Mammary microvascular endothelial cell (primary cell): ENCODE data around the gene VPS35. TPM values are rescaled to one million over a fixed set of nuclear protein-coding genes. Genes with fewer than 3 reads are reported as not detected.

ENCODE experiments used
- total RNA-seq: library from RNA; depleted of rRNA; stranded (reverse); fragments of >200 nt; gene quantifications from 2 replicates; pipeline ENCODE4 v1.2.3, GENCODE V29; 2015

The VPS35 gene
- 84.8 and 128 TPM in 2 replicates for total RNA-seq

GRCh38 chr16:46688654-46689364 is at the start of gene VPS35:
Gene VPS35, minus strand, starts transcription at chr16:46689178. Its CDS starts 45 bp downstream, at chr16:46689133.

GRCh38 chr16:46689365-46690280 is 645 bp upstream of the VPS35 start, which contains the start of gene ORC6:
Gene ORC6, plus strand, starts transcription at chr16:46689659. Its CDS starts 47 bp downstream, at chr16:46689706.

GRCh38 chr16:46621006-46621933 is 67.7 kb downstream of the VPS35 start, which contains the start of gene SHCBP1:
Gene SHCBP1, minus strand, starts transcription at chr16:46621379. Its CDS starts 20 bp downstream, at chr16:46621359.

Other genes with a start within 250 kb of the VPS35 start
- 37.5 and 39.0 TPM in 2 replicates for gene SHCBP1, start 67.8 kb downstream of the VPS35 start, total RNA-seq
- 17.6 and 22.5 TPM in 2 replicates for gene ORC6, start 481 bp upstream of the VPS35 start, total RNA-seq
- under 0.01 and 1.4 TPM in 2 replicates for gene MYLK3, start 59.2 kb upstream of the VPS35 start, total RNA-seq
- gene C16orf87, start 142.0 kb upstream of the VPS35 start, total RNA-seq: 5.1 and 8.2 TPM in 2 replicates
- gene GPT2, start 195.2 kb upstream of the VPS35 start, total RNA-seq: 9.0 and 13.6 TPM in 2 replicates